Muscle layer of duodenum (tissue), 2 donors: Measurements from ENCODE around the gene ATP2B1.

Source experiments
- H3K27ac ChIP-seq: one replicate; pipeline ENCODE4 v1.7.0; 2013; ENCODE audit warnings: mild to moderate bottlenecking, low read length
- H3K27me3 ChIP-seq: one replicate; pipeline ENCODE4 v1.7.0; 2013; ENCODE audit warnings: low read depth, mild to moderate bottlenecking, control low read depth, low read length
- H3K36me3 ChIP-seq, 2 donors: one replicate each; pipeline ENCODE4 v1.7.0; 2013; ENCODE audit warnings: low read length in 2 of 2, control low read depth in 1 of 2, mild to moderate bottlenecking in 1 of 2; ENCODE audit not compliant: insufficient read depth in 2 of 2, control insufficient read depth in 1 of 2
- H3K4me1 ChIP-seq, 2 donors: one replicate each; pipeline ENCODE4 v1.7.0; 2013; ENCODE audit warnings: low read length in 2 of 2, mild to moderate bottlenecking in 2 of 2, control low read depth in 1 of 2, moderate library complexity in 1 of 2; ENCODE audit not compliant: insufficient read depth in 2 of 2, control insufficient read depth in 1 of 2
- H3K4me3 ChIP-seq, 2 donors: one replicate each; pipeline ENCODE4 v1.7.0; 2013; ENCODE audit warnings: low read length in 2 of 2, low read depth in 1 of 2, mild to moderate bottlenecking in 1 of 2
- H3K9me3 ChIP-seq, 2 donors: one replicate each; pipeline ENCODE4 v1.7.0; 2013; ENCODE audit warnings: low read length in 2 of 2, control low read depth in 1 of 2, mild to moderate bottlenecking in 1 of 2; ENCODE audit not compliant: control insufficient read depth in 1 of 2
- donor health status: healthy.

Gene ATP2B1

GRCh38 chr12:89673603-89674002 lies 35.0 kb downstream of the ATP2B1 start:
- H3K4me3 ChIP-seq = no peak overlapping the region
- no peaks in the 10 kb centered on the region for H3K36me3 ChIP-seq
- no peaks in the 10 kb centered on the region for H3K9me3 ChIP-seq
- no peak overlapping the region for H3K27ac ChIP-seq
- H3K4me1 ChIP-seq = peaks cover 0 to 18% of the 10 kb centered on the region in 2 donors
- H3K27me3 ChIP-seq = no peaks in the 10 kb centered on the region

GRCh38 chr12:89672589-89672979 lies 36.1 kb downstream of the ATP2B1 start:
- Histone ChIP-seq H3K4me1 (peaks cover 0 to 18% of the 10 kb centered on the region in 2 donors), H3K36me3 (no peaks in the 10 kb centered on the region), H3K4me3 (no peak overlapping the region), H3K27ac (no peak overlapping the region), H3K9me3 (no peaks in the 10 kb centered on the region), H3K27me3 (no peaks in the 10 kb centered on the region)

GRCh38 chr12:89671469-89671868 lies 37.2 kb downstream of the ATP2B1 start:
- H3K9me3 ChIP-seq = no peaks in the 10 kb centered on the region
- no peak overlapping the region for H3K27ac ChIP-seq
- H3K4me1 ChIP-seq = peaks cover 0 to 15% of the 10 kb centered on the region in 2 donors
- no peaks in the 10 kb centered on the region for H3K27me3 ChIP-seq
- H3K36me3 ChIP-seq = no peaks in the 10 kb centered on the region
- no peak overlapping the region for H3K4me3 ChIP-seq

GRCh38 chr12:89669197-89669596 lies 39.4 kb downstream of the ATP2B1 start:
- no peak overlapping the region for H3K4me3 ChIP-seq
- no peaks in the 10 kb centered on the region for H3K27me3 ChIP-seq
- no peaks in the 10 kb centered on the region for H3K36me3 ChIP-seq
- H3K9me3 ChIP-seq = no peaks in the 10 kb centered on the region
- H3K27ac ChIP-seq = no peak overlapping the region
- peaks cover 4 to 12% of the 10 kb centered on the region in 2 donors for H3K4me1 ChIP-seq

- no peak overlapping the region for H3K4me3 ChIP-seq
- no peaks in the 10 kb centered on the region for H3K36me3 ChIP-seq
- H3K27me3 ChIP-seq = no peaks in the 10 kb centered on the region
- no peak overlapping the region for H3K27ac ChIP-seq
- H3K9me3 ChIP-seq = no peaks in the 10 kb centered on the region
- peaks cover 13 to 19% of the 10 kb centered on the region in 2 donors for H3K4me1 ChIP-seq
These were observed 43.1 kb downstream of the ATP2B1 start for GRCh38 chr12:89665556-89665955.

GRCh38 chr12:89664441-89664840 lies 44.2 kb downstream of the ATP2B1 start:
- H3K4me1 ChIP-seq = peaks cover 13 to 19% of the 10 kb centered on the region in 2 donors
- no peak overlapping the region for H3K27ac ChIP-seq
- H3K36me3 ChIP-seq = no peaks in the 10 kb centered on the region
- H3K4me3 ChIP-seq = no peak overlapping the region
- H3K9me3 ChIP-seq = no peaks in the 10 kb centered on the region
- no peaks in the 10 kb centered on the region for H3K27me3 ChIP-seq

- no peak overlapping the region for H3K27ac ChIP-seq
- H3K27me3 ChIP-seq = no peaks in the 10 kb centered on the region
- H3K9me3 ChIP-seq = no peaks in the 10 kb centered on the region
- no peak overlapping the region for H3K4me3 ChIP-seq
- peaks cover 13 to 19% of the 10 kb centered on the region in 2 donors for H3K4me1 ChIP-seq
- no peaks in the 10 kb centered on the region for H3K36me3 ChIP-seq
These were observed 44.9 kb downstream of the ATP2B1 start for GRCh38 chr12:89663577-89664357.

GRCh38 chr12:89662623-89663022 lies 46.0 kb downstream of the ATP2B1 start:
- H3K4me1 ChIP-seq = peaks cover 13 to 19% of the 10 kb centered on the region in 2 donors
- H3K27ac ChIP-seq = no peak overlapping the region
- H3K9me3 ChIP-seq = no peaks in the 10 kb centered on the region

GRCh38 chr12:89661706-89662330 lies 46.8 kb downstream of the ATP2B1 start:
- no peaks in the 10 kb centered on the region for H3K27me3 ChIP-seq
- H3K9me3 ChIP-seq = no peaks in the 10 kb centered on the region
- H3K27ac ChIP-seq = no peak overlapping the region
- H3K4me3 ChIP-seq = no peak overlapping the region
- no peaks in the 10 kb centered on the region for H3K36me3 ChIP-seq
- H3K4me1 ChIP-seq = peaks cover 13 to 19% of the 10 kb centered on the region in 2 donors

More at GRCh38 chr12:89662623-89663022, 46.0 kb downstream of the ATP2B1 start:
- no peaks in the 10 kb centered on the region for H3K36me3 ChIP-seq
- no peaks in the 10 kb centered on the region for H3K27me3 ChIP-seq
- H3K4me3 ChIP-seq = no peak overlapping the region

GRCh38 chr12:89657739-89658138 lies 50.9 kb downstream of the ATP2B1 start:
- no peak overlapping the region for H3K4me3 ChIP-seq
- peaks cover 0 to 8% of the 10 kb centered on the region in 2 donors for H3K4me1 ChIP-seq
- H3K9me3 ChIP-seq = no peaks in the 10 kb centered on the region
- H3K36me3 ChIP-seq = no peaks in the 10 kb centered on the region
- H3K27ac ChIP-seq = no peak overlapping the region
- no peaks in the 10 kb centered on the region for H3K27me3 ChIP-seq

- H3K4me3 ChIP-seq = no peak overlapping the region
- no peaks in the 10 kb centered on the region for H3K27me3 ChIP-seq
- no peaks in the 10 kb centered on the region for H3K36me3 ChIP-seq
- no peak overlapping the region for H3K27ac ChIP-seq
- H3K4me1 ChIP-seq = peaks cover 0 to 5% of the 10 kb centered on the region in 2 donors
- H3K9me3 ChIP-seq = no peaks in the 10 kb centered on the region
These were observed 51.6 kb downstream of the ATP2B1 start for GRCh38 chr12:89657066-89657465.
